ENCODE results near the gene TMED3.

- no peak for TF ChIP-seq MAX (IDR thresholded peaks at IDR 0.05; ENCODE audit: insufficient read depth, insufficient read length)
- TF ChIP-seq EZH2 (IDR thresholded peaks at IDR 0.05; ENCODE audit: borderline replicate concordance, low read depth, low read length, severe bottlenecking): no peak
- TF ChIP-seq POLR2A (IDR thresholded peaks at IDR 0.05; ENCODE audit: low read depth, low read length): no peak
- TF ChIP-seq POLR2AphosphoS5 (IDR thresholded peaks at IDR 0.05; ENCODE audit: insufficient read depth, low read depth, low read length): no peak
- no peak for TF ChIP-seq CTCF (IDR thresholded peaks at IDR 0.05; ENCODE audit: extremely low read depth in 1 of 2, insufficient read depth in 1 of 2, low read depth in 1 of 2, low read length in 2 of 2)
- no peak for TF ChIP-seq JUN (IDR thresholded peaks at IDR 0.05; ENCODE audit: borderline replicate concordance, insufficient read depth, insufficient read length, low read depth)
Measured at GRCh38 chr15:79372428-79372827, 61.5 kb downstream of the TMED3 start.
